ENCODE results near the gene PDGFA.

Gene PDGFA

GRCh38 chr7:475425-475728 lies 44.3 kb downstream of the PDGFA start:
- TF ChIP-seq POLR2AphosphoS5 (IDR thresholded peaks at IDR 0.05; ENCODE audit: low read depth, low read length) (no peak), SIN3A (IDR thresholded peaks at IDR 0.05; ENCODE audit: borderline replicate concordance, insufficient read depth, low read length) (no peak), FOXP2 (optimal IDR thresholded peaks at IDR 0.05; ENCODE audit: borderline replicate concordance, extremely low read depth, extremely low read length, insufficient read depth) (no peak), REST (IDR thresholded peaks at IDR 0.05; ENCODE audit: insufficient read depth in 1 of 2, low read depth in 2 of 2, low read length in 2 of 2) (no peak), TAF1 (IDR thresholded peaks at IDR 0.05; ENCODE audit: borderline replicate concordance, insufficient read depth, low read length) (no peak)

GRCh38 chr7:474605-475424 lies 44.8 kb downstream of the PDGFA start:
- no peak for TF ChIP-seq REST (IDR thresholded peaks at IDR 0.05; ENCODE audit: insufficient read depth in 1 of 2, low read depth in 2 of 2, low read length in 2 of 2)
- TF ChIP-seq POLR2AphosphoS5 (IDR thresholded peaks at IDR 0.05; ENCODE audit: low read depth, low read length), result no peak
- no peak for TF ChIP-seq SIN3A (IDR thresholded peaks at IDR 0.05; ENCODE audit: borderline replicate concordance, insufficient read depth, low read length)
- no peak for TF ChIP-seq FOXP2 (optimal IDR thresholded peaks at IDR 0.05; ENCODE audit: borderline replicate concordance, extremely low read depth, extremely low read length, insufficient read depth)
- no peak for TF ChIP-seq TAF1 (IDR thresholded peaks at IDR 0.05; ENCODE audit: borderline replicate concordance, insufficient read depth, low read length)

DNA sequence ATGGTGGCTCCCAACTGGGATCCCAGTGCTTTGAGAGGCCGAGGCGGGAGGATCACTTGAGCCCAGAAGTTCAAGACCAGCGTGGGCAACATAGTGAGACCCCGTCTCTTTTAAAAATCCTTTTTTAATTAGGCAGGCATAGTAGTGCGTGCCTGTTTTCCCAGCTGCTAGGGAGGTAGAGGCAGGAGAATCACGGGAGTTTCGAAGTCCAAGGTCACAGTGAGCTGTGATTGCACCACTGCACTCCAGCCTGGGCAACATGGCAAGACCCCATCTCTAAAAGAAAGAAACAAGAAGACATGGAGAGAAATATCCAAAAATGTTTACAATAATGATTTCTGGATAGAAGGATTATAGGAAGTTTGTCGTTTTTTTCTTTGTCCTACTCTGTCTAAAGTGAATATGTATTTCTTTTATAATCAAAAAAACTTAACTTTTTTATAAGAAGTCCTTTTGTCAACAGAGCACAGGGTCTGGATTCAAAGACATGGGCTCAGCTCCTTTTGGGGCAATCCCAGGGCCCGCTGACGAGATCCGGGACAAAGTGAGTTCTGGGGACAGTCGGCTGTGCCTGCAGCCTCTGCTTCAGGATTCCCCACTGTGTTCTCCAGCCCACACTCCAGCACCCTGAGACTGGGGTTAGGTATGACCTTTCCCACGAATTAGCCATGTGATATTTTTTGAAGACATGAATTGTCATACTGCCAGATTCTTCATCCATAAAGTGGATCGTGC lies 45.6 kb downstream of the PDGFA start:
- TF ChIP-seq REST (IDR thresholded peaks at IDR 0.05; ENCODE audit: insufficient read depth in 1 of 2, low read depth in 2 of 2, low read length in 2 of 2), result no peak
- no peak for TF ChIP-seq POLR2AphosphoS5 (IDR thresholded peaks at IDR 0.05; ENCODE audit: low read depth, low read length)
- no peak for TF ChIP-seq TAF1 (IDR thresholded peaks at IDR 0.05; ENCODE audit: borderline replicate concordance, insufficient read depth, low read length)
- TF ChIP-seq FOXP2 (optimal IDR thresholded peaks at IDR 0.05; ENCODE audit: borderline replicate concordance, extremely low read depth, extremely low read length, insufficient read depth), result no peak
- TF ChIP-seq SIN3A (IDR thresholded peaks at IDR 0.05; ENCODE audit: borderline replicate concordance, insufficient read depth, low read length), result no peak

- TF ChIP-seq REST (IDR thresholded peaks at IDR 0.05; ENCODE audit: insufficient read depth in 1 of 2, low read depth in 2 of 2, low read length in 2 of 2) (no peak), TAF1 (IDR thresholded peaks at IDR 0.05; ENCODE audit: borderline replicate concordance, insufficient read depth, low read length) (no peak), POLR2AphosphoS5 (IDR thresholded peaks at IDR 0.05; ENCODE audit: low read depth, low read length) (no peak), FOXP2 (optimal IDR thresholded peaks at IDR 0.05; ENCODE audit: borderline replicate concordance, extremely low read depth, extremely low read length, insufficient read depth) (no peak)
These were observed 46.4 kb downstream of the PDGFA start for GRCh38 chr7:473211-473734.
